ENCODE measurements around the gene PCDHA6. TPM values are rescaled to one million over a fixed set of nuclear protein-coding genes. Genes with fewer than 3 reads are reported as not detected.
"Not testable (repeated sequence)": the region's sequence is repeated elsewhere in the genome, so short reads cannot be mapped to it uniquely, and the experiment has no call there.

The PCDHA6 gene
- polyA plus RNA-seq, 4 donors, result 0.12 to 0.27 TPM; not detected in 2

GRCh38 chr5:140806834-140807775 is 20.7 kb upstream of the PCDHA6 start, which contains the start of gene PCDHA4:
Gene PCDHA4, plus strand, starts transcription at chr5:140807068.
- Histone ChIP-seq H3K4me3 (ENCODE audit: low read depth in 1 of 3, low read length in 3 of 3) (peak within 1 kb of the TSS in 1 of 3 donors; percentile 13), H3K36me3 (ENCODE audit: control insufficient read depth in 3 of 3, insufficient read depth in 2 of 3, low read depth in 1 of 3, low read length in 3 of 3) (no peaks in the 10 kb centered on the region), H3K27me3 (ENCODE audit: control insufficient read depth in 3 of 3, insufficient read depth in 3 of 3, low read length in 3 of 3) (peaks cover 0 to 9% (median 0%) of the 10 kb centered on the region in 3 donors), H3K4me1 (ENCODE audit: control insufficient read depth in 3 of 3, insufficient read depth in 2 of 3, low read depth in 1 of 3, low read length in 2 of 3) (no peaks in the 10 kb centered on the region), H3K27ac (ENCODE audit: low read depth in 1 of 3, low read length in 2 of 3) (no peak within 1 kb of the TSS), H3K9me3 (ENCODE audit: control insufficient read depth in 2 of 2, insufficient read depth in 1 of 2, low read depth in 1 of 2, low read length in 1 of 2) (peaks cover 4 to 37% of the 10 kb centered on the region in 2 donors)
- DNase-seq (no peak), FAIRE-seq (no peak)
- WGBS, 3 donors, result 21 to 43% (median 40%) methylated on average over 32 to 38 of the region's 47 CpGs

- not testable (repeated sequence) for H3K4me3 ChIP-seq (ENCODE audit: low read depth in 1 of 3, low read length in 3 of 3); FAIRE-seq; H3K36me3 ChIP-seq (ENCODE audit: control insufficient read depth in 3 of 3, insufficient read depth in 2 of 3, low read depth in 1 of 3, low read length in 3 of 3); H3K4me1 ChIP-seq (ENCODE audit: control insufficient read depth in 3 of 3, insufficient read depth in 2 of 3, low read depth in 1 of 3, low read length in 2 of 3); H3K27ac ChIP-seq (ENCODE audit: low read depth in 1 of 3, low read length in 2 of 3); H3K27me3 ChIP-seq (ENCODE audit: control insufficient read depth in 3 of 3, insufficient read depth in 3 of 3, low read length in 3 of 3); DNase-seq
- 65 to 84% (median 79%) methylated on average over 62 of the region's 62 CpGs for WGBS, 3 donors
- peaks cover 0 to 25% of the 10 kb centered on the region in 2 donors for H3K9me3 ChIP-seq (ENCODE audit: control insufficient read depth in 2 of 2, insufficient read depth in 1 of 2, low read depth in 1 of 2, low read length in 1 of 2)
These were observed 19.4 kb upstream of the PCDHA6 start for GRCh38 chr5:140808241-140808888.

GRCh38 chr5:140808889-140809291 is 18.9 kb upstream of the PCDHA6 start:
- DNase-seq, result no peak
- peaks cover 0 to 29% of the 10 kb centered on the region in 2 donors for H3K9me3 ChIP-seq (ENCODE audit: control insufficient read depth in 2 of 2, insufficient read depth in 1 of 2, low read depth in 1 of 2, low read length in 1 of 2)

GRCh38 chr5:140821375-140822280 is 6.1 kb upstream of the PCDHA6 start, which contains the start of gene PCDHA5:
Gene PCDHA5, plus strand, starts transcription at chr5:140821613.
- FAIRE-seq (no peak), DNase-seq (peak; percentile 4 to 5)
- Histone ChIP-seq H3K27ac (ENCODE audit: low read depth in 1 of 3, low read length in 2 of 3) (no peak within 1 kb of the TSS), H3K27me3 (ENCODE audit: control insufficient read depth in 3 of 3, insufficient read depth in 3 of 3, low read length in 3 of 3) (peaks cover 0 to 2% (median 0%) of the 10 kb centered on the region in 3 donors), H3K36me3 (ENCODE audit: control insufficient read depth in 3 of 3, insufficient read depth in 2 of 3, low read depth in 1 of 3, low read length in 3 of 3) (no peaks in the 10 kb centered on the region), H3K4me1 (ENCODE audit: control insufficient read depth in 3 of 3, insufficient read depth in 2 of 3, low read depth in 1 of 3, low read length in 2 of 3) (no peaks in the 10 kb centered on the region), H3K4me3 (ENCODE audit: low read depth in 1 of 3, low read length in 3 of 3) (no peak within 1 kb of the TSS), H3K9me3 (ENCODE audit: control insufficient read depth in 2 of 2, insufficient read depth in 1 of 2, low read depth in 1 of 2, low read length in 1 of 2) (peaks cover 4 to 35% of the 10 kb centered on the region in 2 donors)
- WGBS, 3 donors, result 36 to 51% (median 49%) methylated on average over 39 of the region's 39 CpGs

More at GRCh38 chr5:140808889-140809291, 18.9 kb upstream of the PCDHA6 start:
- no peak overlapping the region for H3K27ac ChIP-seq (ENCODE audit: low read depth in 1 of 3, low read length in 2 of 3)
- WGBS, 3 donors, result 72 to 84% (median 82%) methylated on average over 40 to 43 of the region's 43 CpGs
- H3K27me3 ChIP-seq (ENCODE audit: control insufficient read depth in 3 of 3, insufficient read depth in 3 of 3, low read length in 3 of 3), result peaks cover 0 to 6% (median 0%) of the 10 kb centered on the region in 3 donors
- H3K4me3 ChIP-seq (ENCODE audit: low read depth in 1 of 3, low read length in 3 of 3), result no peak overlapping the region
- no peaks in the 10 kb centered on the region for H3K36me3 ChIP-seq (ENCODE audit: control insufficient read depth in 3 of 3, insufficient read depth in 2 of 3, low read depth in 1 of 3, low read length in 3 of 3)
- H3K4me1 ChIP-seq (ENCODE audit: control insufficient read depth in 3 of 3, insufficient read depth in 2 of 3, low read depth in 1 of 3, low read length in 2 of 3), result no peaks in the 10 kb centered on the region
- FAIRE-seq, result no peak

DNA sequence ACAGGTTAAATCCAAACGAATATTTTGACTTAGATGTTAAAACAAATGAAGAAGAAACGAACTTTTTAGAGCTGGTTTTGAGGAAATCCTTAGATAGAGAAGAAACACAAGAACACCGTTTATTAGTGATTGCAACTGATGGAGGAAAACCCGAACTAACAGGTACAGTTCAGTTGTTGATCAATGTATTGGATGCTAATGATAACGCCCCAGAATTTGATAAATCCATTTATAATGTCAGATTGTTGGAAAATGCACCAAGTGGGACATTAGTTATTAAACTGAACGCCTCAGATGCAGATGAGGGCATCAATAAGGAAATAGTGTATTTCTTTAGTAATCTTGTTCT is 5.5 kb upstream of the PCDHA6 start:
- Histone ChIP-seq H3K4me3 (ENCODE audit: low read depth in 1 of 3, low read length in 3 of 3) (no peak overlapping the region), H3K9me3 (ENCODE audit: control insufficient read depth in 2 of 2, insufficient read depth in 1 of 2, low read depth in 1 of 2, low read length in 1 of 2) (peaks cover 4 to 29% of the 10 kb centered on the region in 2 donors), H3K4me1 (ENCODE audit: control insufficient read depth in 3 of 3, insufficient read depth in 2 of 3, low read depth in 1 of 3, low read length in 2 of 3) (no peaks in the 10 kb centered on the region), H3K27me3 (ENCODE audit: control insufficient read depth in 3 of 3, insufficient read depth in 3 of 3, low read length in 3 of 3) (peaks cover 0 to 2% (median 0%) of the 10 kb centered on the region in 3 donors), H3K27ac (ENCODE audit: low read depth in 1 of 3, low read length in 2 of 3) (no peak overlapping the region), H3K36me3 (ENCODE audit: control insufficient read depth in 3 of 3, insufficient read depth in 2 of 3, low read depth in 1 of 3, low read length in 3 of 3) (no peaks in the 10 kb centered on the region)
- no peak for FAIRE-seq
- WGBS, 3 donors, result 29 to 31% (median 30%) methylated on average over 6 of the region's 6 CpGs
- no peak for DNase-seq

- not testable (repeated sequence) for H3K4me3 ChIP-seq (ENCODE audit: low read depth in 1 of 3, low read length in 3 of 3); H3K27ac ChIP-seq (ENCODE audit: low read depth in 1 of 3, low read length in 2 of 3); H3K27me3 ChIP-seq (ENCODE audit: control insufficient read depth in 3 of 3, insufficient read depth in 3 of 3, low read length in 3 of 3); FAIRE-seq; H3K36me3 ChIP-seq (ENCODE audit: control insufficient read depth in 3 of 3, insufficient read depth in 2 of 3, low read depth in 1 of 3, low read length in 3 of 3); DNase-seq; H3K4me1 ChIP-seq (ENCODE audit: control insufficient read depth in 3 of 3, insufficient read depth in 2 of 3, low read depth in 1 of 3, low read length in 2 of 3)
- H3K9me3 ChIP-seq (ENCODE audit: control insufficient read depth in 2 of 2, insufficient read depth in 1 of 2, low read depth in 1 of 2, low read length in 1 of 2), result peaks cover 4 to 31% of the 10 kb centered on the region in 2 donors
- WGBS, 3 donors, result 59 to 78% (median 78%) methylated on average over 40 to 48 of the region's 48 CpGs
These were observed 4.8 kb upstream of the PCDHA6 start for GRCh38 chr5:140822969-140823368.

DNA sequence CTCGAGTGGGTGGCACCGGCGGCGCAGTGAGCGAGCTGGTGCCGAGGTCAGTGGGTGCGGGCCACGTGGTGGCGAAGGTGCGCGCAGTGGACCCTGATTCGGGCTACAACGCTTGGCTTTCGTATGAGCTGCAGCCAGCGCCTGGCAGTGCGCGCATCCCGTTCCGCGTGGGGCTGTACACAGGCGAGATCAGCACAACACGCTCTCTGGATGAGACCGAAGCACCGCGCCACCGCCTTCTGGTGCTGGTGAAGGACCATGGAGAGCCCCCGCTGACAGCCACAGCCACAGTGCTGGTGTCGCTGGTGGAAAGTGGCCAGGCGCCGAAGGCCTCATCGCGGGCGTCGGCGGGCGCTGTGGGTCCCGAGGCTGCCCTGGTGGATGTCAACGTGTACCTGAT is 4.3 kb upstream of the PCDHA6 start:
- 62 to 76% (median 76%) methylated on average over 26 to 38 of the region's 38 CpGs for WGBS, 3 donors
- H3K4me3 ChIP-seq (ENCODE audit: low read depth in 1 of 3, low read length in 3 of 3), result no peak overlapping the region
- H3K27ac ChIP-seq (ENCODE audit: low read depth in 1 of 3, low read length in 2 of 3), result no peak overlapping the region
- H3K36me3 ChIP-seq (ENCODE audit: control insufficient read depth in 3 of 3, insufficient read depth in 2 of 3, low read depth in 1 of 3, low read length in 3 of 3), result no peaks in the 10 kb centered on the region
- H3K27me3 ChIP-seq (ENCODE audit: control insufficient read depth in 3 of 3, insufficient read depth in 3 of 3, low read length in 3 of 3), result peaks cover 0 to 9% (median 0%) of the 10 kb centered on the region in 3 donors
- H3K9me3 ChIP-seq (ENCODE audit: control insufficient read depth in 2 of 2, insufficient read depth in 1 of 2, low read depth in 1 of 2, low read length in 1 of 2), result peaks cover 4 to 34% of the 10 kb centered on the region in 2 donors
- H3K4me1 ChIP-seq (ENCODE audit: control insufficient read depth in 3 of 3, insufficient read depth in 2 of 3, low read depth in 1 of 3, low read length in 2 of 3), result no peaks in the 10 kb centered on the region
- DNase-seq (no peak), FAIRE-seq (no peak)

DNA sequence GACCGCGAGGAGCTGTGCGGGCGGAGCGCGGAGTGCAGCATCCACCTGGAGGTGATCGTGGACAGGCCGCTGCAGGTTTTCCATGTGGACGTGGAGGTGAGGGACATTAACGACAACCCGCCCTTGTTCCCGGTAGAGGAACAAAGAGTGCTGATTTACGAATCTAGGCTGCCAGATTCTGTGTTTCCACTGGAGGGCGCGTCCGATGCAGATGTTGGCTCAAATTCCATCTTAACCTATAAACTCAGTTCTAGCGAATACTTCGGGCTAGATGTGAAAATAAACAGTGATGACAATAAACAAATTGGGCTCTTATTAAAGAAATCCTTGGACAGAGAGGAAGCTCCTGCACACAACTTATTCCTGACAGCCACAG is 590 bp downstream of the PCDHA6 start:
- peaks cover 0 to 7% (median 0%) of the 10 kb centered on the region in 3 donors for H3K27me3 ChIP-seq (ENCODE audit: control insufficient read depth in 3 of 3, insufficient read depth in 3 of 3, low read length in 3 of 3)
- FAIRE-seq, result no peak
- no peaks in the 10 kb centered on the region for H3K36me3 ChIP-seq (ENCODE audit: control insufficient read depth in 3 of 3, insufficient read depth in 2 of 3, low read depth in 1 of 3, low read length in 3 of 3)
- no peaks in the 10 kb centered on the region for H3K4me1 ChIP-seq (ENCODE audit: control insufficient read depth in 3 of 3, insufficient read depth in 2 of 3, low read depth in 1 of 3, low read length in 2 of 3)
- no peak overlapping the region for H3K27ac ChIP-seq (ENCODE audit: low read depth in 1 of 3, low read length in 2 of 3)
- H3K9me3 ChIP-seq (ENCODE audit: control insufficient read depth in 2 of 2, insufficient read depth in 1 of 2, low read depth in 1 of 2, low read length in 1 of 2), result peaks cover 4 to 37% of the 10 kb centered on the region in 2 donors
- no peak overlapping the region for H3K4me3 ChIP-seq (ENCODE audit: low read depth in 1 of 3, low read length in 3 of 3)
- WGBS, 3 donors, result 27 to 48% (median 43%) methylated on average over 15 to 18 of the region's 18 CpGs
- DNase-seq, result no peak

All from small intestine (tissue), 7 donors.